ENCODE data around the gene GTF3C4.

DNA sequence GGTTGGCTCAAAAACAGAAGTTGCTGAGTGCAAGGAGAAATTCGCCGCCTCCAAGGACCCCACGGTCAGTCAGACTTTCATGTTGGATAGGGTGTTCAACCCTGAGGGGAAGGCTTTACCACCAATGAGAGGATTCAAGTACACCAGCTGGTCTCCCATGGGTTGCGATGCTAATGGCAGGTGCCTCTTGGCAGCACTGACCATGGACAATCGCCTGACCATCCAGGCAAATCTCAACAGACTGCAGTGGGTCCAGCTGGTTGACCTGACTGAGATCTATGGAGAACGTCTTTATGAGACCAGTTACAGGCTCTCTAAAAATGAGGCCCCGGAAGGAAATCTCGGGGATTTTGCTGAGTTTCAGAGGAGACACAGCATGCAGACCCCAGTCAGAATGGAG, 7.7 kb downstream of the GTF3C4 start:
- TF ChIP-seq JUND (IDR thresholded peaks at IDR 0.05; ENCODE audit: low read length) (no peak), RFX5 (IDR thresholded peaks at IDR 0.05; ENCODE audit: borderline replicate concordance, low read depth, low read length) (no peak), SP1 (IDR thresholded peaks at IDR 0.05; ENCODE audit: low read depth, low read length) (no peak), SUZ12 (IDR thresholded peaks at IDR 0.05; ENCODE audit: low read length) (no peak), TBP (IDR thresholded peaks at IDR 0.05; ENCODE audit: low read depth, low read length) (no peak), FOSL1 (IDR thresholded peaks at IDR 0.05; ENCODE audit: insufficient read depth, low read depth, low read length) (no peak), POLR2A (IDR thresholded peaks at IDR 0.05; ENCODE audit: control extremely low read depth in 1 of 2, low read depth in 2 of 2, low read length in 2 of 2) (no peak)
- TF ChIP-seq, protein P1, sequence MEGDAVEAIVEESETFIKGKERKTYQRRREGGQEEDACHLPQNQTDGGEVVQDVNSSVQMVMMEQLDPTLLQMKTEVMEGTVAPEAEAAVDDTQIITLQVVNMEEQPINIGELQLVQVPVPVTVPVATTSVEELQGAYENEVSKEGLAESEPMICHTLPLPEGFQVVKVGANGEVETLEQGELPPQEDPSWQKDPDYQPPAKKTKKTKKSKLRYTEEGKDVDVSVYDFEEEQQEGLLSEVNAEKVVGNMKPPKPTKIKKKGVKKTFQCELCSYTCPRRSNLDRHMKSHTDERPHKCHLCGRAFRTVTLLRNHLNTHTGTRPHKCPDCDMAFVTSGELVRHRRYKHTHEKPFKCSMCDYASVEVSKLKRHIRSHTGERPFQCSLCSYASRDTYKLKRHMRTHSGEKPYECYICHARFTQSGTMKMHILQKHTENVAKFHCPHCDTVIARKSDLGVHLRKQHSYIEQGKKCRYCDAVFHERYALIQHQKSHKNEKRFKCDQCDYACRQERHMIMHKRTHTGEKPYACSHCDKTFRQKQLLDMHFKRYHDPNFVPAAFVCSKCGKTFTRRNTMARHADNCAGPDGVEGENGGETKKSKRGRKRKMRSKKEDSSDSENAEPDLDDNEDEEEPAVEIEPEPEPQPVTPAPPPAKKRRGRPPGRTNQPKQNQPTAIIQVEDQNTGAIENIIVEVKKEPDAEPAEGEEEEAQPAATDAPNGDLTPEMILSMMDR (IDR thresholded peaks at IDR 0.05; ENCODE audit: control extremely low read depth in 1 of 3, insufficient read depth in 1 of 3, low read depth in 1 of 3, low read length in 3 of 3): no peak
- TF ChIP-seq, protein P2, sequence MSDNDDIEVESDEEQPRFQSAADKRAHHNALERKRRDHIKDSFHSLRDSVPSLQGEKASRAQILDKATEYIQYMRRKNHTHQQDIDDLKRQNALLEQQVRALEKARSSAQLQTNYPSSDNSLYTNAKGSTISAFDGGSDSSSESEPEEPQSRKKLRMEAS (IDR thresholded peaks at IDR 0.05): no peak

All from H1 (cell line).